Testis (tissue), 3 donors: ENCODE data around the gene PRR9. TPM values are rescaled to one million over a fixed set of nuclear protein-coding genes. Genes with fewer than 3 reads are reported as not detected.

Experiments
- DNase-seq: peaks from one replicate; pipeline ENCODE4 v3.0.0-alpha.2; 2019
- H3K27ac ChIP-seq, 2 donors: fragments of 200-600 bp; sonication (generic); one replicate each; pipeline ENCODE4 v1.5.1; 2019
- H3K27me3 ChIP-seq: fragments of 200-600 bp; sonication (generic); one replicate; pipeline ENCODE4 v1.5.1; 2019
- H3K36me3 ChIP-seq: fragments of 200-600 bp; sonication (generic); one replicate; pipeline ENCODE4 v1.5.1; 2017; ENCODE audit warnings: low read depth; ENCODE audit errors: missing control alignments
- H3K4me1 ChIP-seq: fragments of 200-600 bp; sonication (generic); one replicate; pipeline ENCODE4 v1.5.1; 2019
- H3K4me3 ChIP-seq, 2 donors: fragments of 200-600 bp; sonication (generic); one replicate each; pipeline ENCODE4 v1.5.1; 2017 to 2019
- H3K9me3 ChIP-seq: fragments of 200-600 bp; sonication (generic); one replicate; pipeline ENCODE4 v1.5.1; 2017
- CTCF ChIP-seq, 3 experiments: fragments of 450-650 bp in 2 of 3; fragments of 200-600 bp in 1 of 3; sonication (generic) in 1 of 3; IDR thresholded peaks; one replicate each; pipeline ENCODE4 v1.5.1; 2016 to 2019; ENCODE audit warnings: antibody characterized with exemption in 3 of 3, mild to moderate bottlenecking in 2 of 3, moderate library complexity in 1 of 3
- POLR2A ChIP-seq: fragments of 450-650 bp; IDR thresholded peaks from one replicate; pipeline ENCODE4 v1.6.1; 2017; ENCODE audit warnings: antibody characterized with exemption, mild to moderate bottlenecking, moderate library complexity
- WGBS, 2 donors: methylation state at CpG; one replicate each; pipeline ENCODE4 v1.1.5; 2018; 5-methylcytosine and 5-hydroxymethylcytosine counted together
- intact Hi-C: fragments of 100-400 bp; cut with DNase I; formaldehyde crosslinking; loops from one replicate; pipeline ENCODE4 v1.15.1; 2023; ENCODE audit warnings: low total_unique reads
- polyA plus RNA-seq: library from polyadenylated mRNA; stranded (reverse); fragments of 350-450 nt; fragmentation: Illumina TruSeq; extraction: RNeasy Lipid Tissue Mini Kit (QIAGEN cat#74804); gene quantifications from one replicate; pipeline ENCODE4 v1.2.3, GENCODE V29; 2014; ENCODE audit warnings: low read depth, low replicate concordance; ENCODE audit not compliant: insufficient read depth
- total RNA-seq, 2 donors: library from RNA; depleted of rRNA; stranded (reverse); fragments of >200 nt; gene quantifications; one replicate each; pipeline ENCODE4 v1.2.3, GENCODE V29; 2016

The PRR9 gene
- total and polyA plus RNA-seq, 3 donors from 2014 or later = 0.31 to 3.5 (median 2.8) TPM

GRCh38 chr1:153203130-153203529 is 14.3 kb upstream of the PRR9 start, which contains the start of gene LELP1:
Gene LELP1, plus strand, starts transcription at chr1:153203430. Its CDS starts 1,278 bp downstream, at chr1:153204708.
- intact Hi-C loops = no loop called here
- WGBS, 2 donors = 80 to 86% methylated on average over 1 of the region's 1 CpG
- DNase-seq = no peak
- Histone ChIP-seq H3K27me3 (no peaks in the 10 kb centered on the region), H3K36me3 (no peaks in the 10 kb centered on the region), H3K4me1 (no peaks in the 10 kb centered on the region), H3K4me3 (no peak within 1 kb of the TSS), H3K27ac (no peak within 1 kb of the TSS), H3K9me3 (no peaks in the 10 kb centered on the region)
- TF ChIP-seq POLR2A = no peak
- TF ChIP-seq CTCF (IDR thresholded peaks at IDR 0.05) = no peak

- WGBS, 2 donors = 93 to 94% methylated on average over 9 of the region's 9 CpGs
- no peaks in the 10 kb centered on the region for H3K36me3 ChIP-seq
These were observed 10.8 kb upstream of the PRR9 start for GRCh38 chr1:153206631-153207030.

GRCh38 chr1:153210206-153210605 is 7.2 kb upstream of the PRR9 start:
- no peaks in the 10 kb centered on the region for H3K4me1 ChIP-seq
- H3K27me3 ChIP-seq = no peaks in the 10 kb centered on the region
- H3K9me3 ChIP-seq = no peaks in the 10 kb centered on the region
- H3K27ac ChIP-seq = no peak overlapping the region
- intact Hi-C loops = no loop called here
- WGBS, 2 donors = 55 to 60% methylated on average over 4 to 7 of the region's 7 CpGs
- no peak for DNase-seq
- H3K4me3 ChIP-seq = no peak overlapping the region
- no peak for TF ChIP-seq CTCF (IDR thresholded peaks at IDR 0.05)
- no peak for TF ChIP-seq POLR2A
- no peaks in the 10 kb centered on the region for H3K36me3 ChIP-seq

More at GRCh38 chr1:153206631-153207030, 10.8 kb upstream of the PRR9 start:
- Histone ChIP-seq H3K27me3 (no peaks in the 10 kb centered on the region), H3K9me3 (no peaks in the 10 kb centered on the region), H3K4me1 (no peaks in the 10 kb centered on the region), H3K4me3 (no peak overlapping the region), H3K27ac (no peak overlapping the region)
- TF ChIP-seq CTCF (IDR thresholded peaks at IDR 0.05) (no peak), POLR2A (no peak)
- DNase-seq = no peak
- intact Hi-C loops = no loop called here

GRCh38 chr1:153212201-153212600 is 5.2 kb upstream of the PRR9 start:
- 73 to 75% methylated on average over 5 of the region's 5 CpGs for WGBS, 2 donors

More at GRCh38 chr1:153212201-153212600, 5.2 kb upstream of the PRR9 start:
- Histone ChIP-seq H3K27me3 (no peaks in the 10 kb centered on the region), H3K9me3 (no peaks in the 10 kb centered on the region), H3K4me1 (no peaks in the 10 kb centered on the region), H3K36me3 (no peaks in the 10 kb centered on the region), H3K4me3 (no peak overlapping the region), H3K27ac (no peak overlapping the region)
- TF ChIP-seq CTCF (IDR thresholded peaks at IDR 0.05) (no peak), POLR2A (no peak)
- intact Hi-C loops = no loop called here
- no peak for DNase-seq
